Measurements from ENCODE around the gene HSPA6.
"Not testable (repeated sequence)": the region's sequence is repeated elsewhere in the genome, so short reads cannot be mapped to it uniquely, and the experiment has no call there.

Gene HSPA6

GRCh38 chr1:161563522-161563921 is 39.2 kb downstream of the HSPA6 start:
- DNase-seq = not testable (repeated sequence)

GRCh38 chr1:161566602-161566960 is 42.2 kb downstream of the HSPA6 start:
- not testable (repeated sequence) for DNase-seq

GRCh38 chr1:161571703-161572102 is 47.4 kb downstream of the HSPA6 start:
- DNase-seq = not testable (repeated sequence)

All from activated CD4-positive, CD25-positive, alpha-beta regulatory T cell treated with anti-CD3 and anti-CD28 coated beads, Interleukin-2, amount 50 U/mL, for 72 hours (primary cell).